NCI-H1105 treated with DMSO at 0.1 percent for 48 hours (cell line): Measurements from ENCODE around the gene PCED1A.
"Not testable (repeated sequence)": the region's sequence is repeated elsewhere in the genome, so short reads cannot be mapped to it uniquely, and the experiment has no call there.

ENCODE experiments used
- DNase-seq: peaks from one replicate; lab custom pipeline; 2025; lab: John Stamatoyannopoulos, UW

Gene PCED1A

GRCh38 chr20:2865630-2866029 is 25.2 kb upstream of the PCED1A start:
- no peak for DNase-seq

GRCh38 chr20:2865101-2865500 is 24.6 kb upstream of the PCED1A start:
- DNase-seq: no peak

DNA sequence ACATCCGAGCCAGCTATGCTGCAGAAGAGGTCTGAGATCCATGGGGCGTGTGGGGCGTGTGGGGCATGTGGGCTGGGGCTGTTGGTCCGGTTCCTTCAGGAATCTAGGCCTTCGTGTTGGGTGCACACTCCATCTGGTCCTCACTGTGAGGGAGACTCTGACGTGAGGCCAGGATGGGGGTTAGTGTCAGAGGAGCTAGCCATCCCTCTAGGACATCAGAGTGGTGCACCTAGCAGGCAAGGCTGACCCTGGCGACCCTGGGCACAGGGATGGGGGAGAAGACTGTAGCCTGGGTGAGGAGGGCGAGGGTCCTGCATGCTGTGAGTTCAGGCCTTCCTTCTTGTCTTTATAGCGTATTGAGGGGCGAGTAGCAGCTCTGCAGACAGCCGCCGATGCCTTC is 24.2 kb upstream of the PCED1A start:
- no peak for DNase-seq

DNA sequence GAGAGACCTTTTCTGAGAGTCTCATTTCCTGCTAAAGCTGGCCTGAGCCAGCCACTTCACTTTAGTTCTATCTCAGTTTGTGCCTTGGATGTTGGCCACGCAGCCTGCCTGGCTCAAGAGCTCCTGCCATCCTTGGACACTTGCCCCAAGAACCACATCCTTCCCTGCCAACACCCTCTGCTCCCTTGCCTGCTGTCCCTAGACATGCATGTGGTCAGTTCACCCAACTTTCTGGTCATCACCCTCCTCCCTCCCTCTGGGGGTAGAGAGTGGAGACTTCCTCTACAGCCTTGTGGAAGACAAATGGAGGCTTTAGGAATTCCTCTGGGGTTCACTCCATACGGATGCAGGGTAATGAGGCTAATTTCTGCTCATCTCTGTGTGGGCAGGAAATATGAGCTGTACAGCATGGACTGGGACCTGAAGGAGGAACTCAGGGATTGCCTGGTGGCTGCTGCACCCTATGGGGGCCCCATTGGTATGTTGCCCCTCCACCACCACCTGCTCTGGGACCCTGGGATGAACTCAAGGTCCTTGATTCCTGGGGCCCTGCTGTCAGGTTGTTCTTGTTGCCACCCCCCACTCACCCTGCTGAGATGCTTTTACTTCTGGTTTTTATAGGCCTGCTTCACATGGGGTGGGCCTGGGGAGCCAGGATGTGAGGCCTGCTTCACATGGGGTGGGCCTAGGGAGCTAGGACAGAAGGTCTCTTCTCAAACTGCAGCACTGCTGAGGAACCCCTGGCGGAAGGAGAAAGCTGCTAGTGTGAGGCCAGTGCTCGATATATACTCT is 19.1 kb upstream of the PCED1A start:
- no peak for DNase-seq

DNA sequence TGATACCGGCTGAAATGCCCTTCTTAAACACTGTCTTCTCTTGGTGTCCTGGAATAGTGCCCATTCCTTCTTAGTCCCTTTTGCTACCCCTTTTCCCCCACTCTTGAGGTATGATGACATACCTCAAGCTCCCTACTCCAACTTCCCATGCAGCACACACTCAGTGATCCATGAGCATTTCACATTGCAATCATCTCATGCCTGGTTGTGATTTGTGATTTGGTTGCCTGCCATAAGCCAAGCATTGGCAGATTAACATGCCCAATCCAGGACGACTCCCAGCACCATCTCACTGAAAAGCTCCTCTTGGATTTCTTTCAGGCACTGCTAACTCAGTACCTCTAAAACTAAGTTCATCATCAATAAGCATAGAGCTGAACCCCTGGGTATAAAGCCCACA is 18.1 kb upstream of the PCED1A start:
- no peak for DNase-seq

GRCh38 chr20:2851086-2851485 is 10.6 kb upstream of the PCED1A start:
- no peak for DNase-seq

- DNase-seq: no peak
These were observed 9.1 kb upstream of the PCED1A start for GRCh38 chr20:2849529-2849928.

DNA sequence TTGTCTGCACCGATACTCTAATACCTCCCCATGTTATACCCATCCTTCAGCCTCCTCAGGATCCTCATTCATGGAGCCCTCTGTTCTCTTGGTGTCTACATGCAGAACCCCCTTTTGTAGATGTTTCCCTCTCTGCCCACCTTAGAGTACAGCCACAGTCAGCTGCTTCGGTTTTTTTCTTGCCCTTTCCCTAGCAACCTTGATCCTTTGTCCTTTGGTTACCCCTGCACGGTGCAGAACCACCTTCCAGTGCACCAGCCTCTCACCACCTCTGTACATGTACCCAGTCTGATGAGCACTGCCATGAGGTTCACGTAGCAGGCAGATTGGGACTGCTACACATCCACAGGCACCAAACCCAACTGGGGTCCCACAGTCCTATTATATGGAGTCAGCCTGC is 7.3 kb upstream of the PCED1A start:
- DNase-seq: no peak

DNA sequence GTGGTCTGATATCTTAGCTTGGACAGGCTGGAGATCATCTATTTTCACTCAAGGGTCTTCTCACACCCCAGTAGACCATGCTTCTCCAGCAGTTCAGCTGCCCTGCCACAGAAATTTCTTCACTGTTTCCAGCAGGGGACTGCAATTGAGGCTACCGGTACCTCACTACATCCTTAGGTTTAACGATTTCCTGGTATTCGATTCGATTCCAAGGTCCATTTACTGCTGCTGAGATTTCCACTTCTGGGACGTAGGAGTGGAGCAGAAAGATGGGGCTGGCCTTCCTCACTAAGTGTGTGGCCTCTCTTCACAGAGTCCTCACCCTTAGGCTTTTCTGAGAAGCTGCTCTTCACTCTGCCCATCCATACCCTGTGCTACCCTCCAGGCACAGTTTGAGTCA is 6.2 kb upstream of the PCED1A start:
- DNase-seq: no peak

GRCh38 chr20:2845607-2846006 is 5.2 kb upstream of the PCED1A start:
- no peak for DNase-seq

DNA sequence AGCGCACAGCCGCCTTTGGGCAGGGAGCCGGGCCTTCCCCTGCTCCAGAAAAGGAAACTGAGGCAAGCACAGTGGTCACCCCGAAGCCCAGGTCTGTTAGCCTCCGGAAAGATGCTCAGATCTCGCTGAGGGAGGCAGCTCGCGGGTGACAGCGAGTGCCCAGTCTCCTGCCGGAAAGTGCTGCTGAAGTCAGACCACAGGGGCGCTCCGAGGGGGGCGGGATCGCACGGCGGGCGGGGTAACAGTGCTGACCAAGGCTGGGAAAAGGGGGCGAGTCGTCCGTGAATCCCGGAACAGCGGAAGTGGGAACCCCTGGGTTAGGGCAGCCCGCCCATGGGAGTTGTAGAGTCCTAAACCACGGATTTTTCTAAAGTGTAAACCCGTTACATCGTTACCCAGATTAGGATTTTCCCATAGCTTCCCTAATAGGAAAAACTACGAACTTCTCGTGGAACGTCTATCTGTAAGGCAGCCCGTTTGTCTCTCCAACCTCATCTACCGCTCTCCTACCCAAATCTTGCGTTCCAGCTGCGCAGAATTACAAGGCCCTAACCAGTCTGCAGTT is 594 bp upstream of the PCED1A start:
- DNase-seq: peak; percentile 18

DNA sequence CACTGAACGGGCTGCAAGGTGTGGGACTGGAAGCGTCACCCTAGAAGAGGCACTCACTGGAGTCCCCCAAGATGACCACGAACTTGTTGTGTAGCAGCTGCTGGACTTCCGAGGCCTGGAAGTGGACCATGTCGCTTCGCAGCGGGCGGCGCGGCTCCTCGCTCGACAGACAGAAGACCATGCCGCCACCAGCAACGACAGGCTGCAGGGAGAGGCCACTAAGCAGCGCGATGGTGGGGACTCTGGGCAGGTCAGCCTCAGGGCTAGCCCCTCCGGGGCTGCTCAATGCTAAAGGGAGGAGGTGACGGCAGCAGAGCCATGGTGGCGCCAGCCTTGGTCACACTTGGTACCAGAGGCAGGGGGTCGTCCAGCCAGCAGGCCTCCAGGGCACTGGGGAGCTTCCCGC is 720 bp downstream of the PCED1A start:
- DNase-seq: no peak

- DNase-seq: no peak
These were observed 1.4 kb downstream of the PCED1A start for GRCh38 chr20:2838847-2839671.

GRCh38 chr20:2838170-2838797 is 2.2 kb downstream of the PCED1A start:
- DNase-seq: no peak

GRCh38 chr20:2837221-2837960 is 3.1 kb downstream of the PCED1A start:
- DNase-seq: no peak

- DNase-seq: no peak
These were observed 4.4 kb downstream of the PCED1A start for GRCh38 chr20:2836035-2836434.

DNA sequence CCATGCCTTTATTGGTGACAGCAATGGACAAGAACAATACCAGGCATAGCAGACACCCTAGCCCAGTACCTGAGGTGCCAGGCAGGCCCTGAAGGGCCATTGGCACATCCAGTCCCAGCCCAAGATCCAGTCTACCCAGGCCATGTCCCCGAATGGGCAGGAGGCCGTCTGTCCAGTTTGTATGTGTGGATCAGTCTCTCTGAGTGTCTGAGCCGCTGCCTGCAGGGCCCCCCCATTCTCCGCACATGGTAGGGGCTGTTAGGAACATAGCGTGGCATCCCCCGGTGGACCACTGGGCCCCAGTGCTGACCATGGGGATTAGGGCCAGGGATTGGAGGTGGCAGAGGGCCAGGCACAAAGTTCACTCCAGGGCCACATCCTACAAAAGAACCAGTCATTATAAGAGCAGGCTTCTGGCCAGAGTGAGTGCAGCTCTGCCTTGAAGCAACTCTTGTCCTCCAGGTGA is 5.1 kb downstream of the PCED1A start:
- DNase-seq: no peak

DNA sequence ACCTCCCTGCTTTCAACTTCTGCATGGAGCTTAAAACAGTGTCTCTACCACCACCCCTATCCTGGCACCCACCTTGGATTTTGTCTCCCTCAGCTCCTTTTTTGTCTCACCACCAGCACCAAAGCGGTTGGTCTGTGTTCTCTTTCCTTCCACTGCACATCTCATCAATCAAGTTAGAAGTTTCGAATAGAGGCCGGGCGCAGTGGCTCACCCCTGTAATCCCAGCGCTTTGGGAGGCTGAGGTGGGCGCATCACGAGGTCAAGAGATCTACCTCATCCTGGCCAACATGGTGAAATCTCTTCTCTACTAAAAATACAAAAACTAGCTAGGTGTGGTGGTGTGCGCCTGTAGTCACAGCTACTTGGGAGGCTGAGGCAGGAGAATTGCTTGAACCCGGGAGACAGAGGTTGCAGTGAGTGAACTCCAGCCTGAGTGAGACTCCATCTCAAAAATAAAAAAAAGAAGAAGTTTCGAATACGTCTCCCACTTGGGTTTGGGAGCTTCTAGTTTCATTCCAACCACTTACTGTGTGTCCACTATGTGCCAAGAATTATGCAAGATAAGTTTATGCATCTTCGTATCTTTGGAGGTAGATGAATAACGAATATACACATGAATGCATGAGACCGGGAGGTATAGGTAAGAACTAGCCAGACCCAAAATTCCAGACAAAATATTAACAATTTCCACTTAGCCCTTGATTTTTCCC is 5.9 kb downstream of the PCED1A start:
- no peak for DNase-seq

DNA sequence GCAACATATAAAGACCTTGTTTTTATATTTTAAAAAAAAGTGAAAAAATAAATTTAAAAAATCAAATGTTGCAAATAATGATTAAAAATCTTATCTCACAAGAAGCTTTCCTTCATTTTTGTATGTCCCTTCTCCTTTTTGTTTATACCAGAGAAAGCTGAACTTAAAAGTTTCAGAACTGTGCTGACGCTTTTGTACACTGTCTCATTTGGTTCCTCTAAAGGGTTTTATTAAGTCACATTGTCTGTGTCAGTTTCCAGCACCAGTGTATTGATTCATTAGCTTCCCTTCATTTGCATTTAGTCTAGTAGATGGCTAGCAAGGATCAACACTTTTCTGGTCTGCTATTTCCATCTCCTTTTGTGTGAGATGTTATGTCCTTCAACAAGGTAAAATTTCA is 6.7 kb downstream of the PCED1A start:
- DNase-seq: no peak

DNA sequence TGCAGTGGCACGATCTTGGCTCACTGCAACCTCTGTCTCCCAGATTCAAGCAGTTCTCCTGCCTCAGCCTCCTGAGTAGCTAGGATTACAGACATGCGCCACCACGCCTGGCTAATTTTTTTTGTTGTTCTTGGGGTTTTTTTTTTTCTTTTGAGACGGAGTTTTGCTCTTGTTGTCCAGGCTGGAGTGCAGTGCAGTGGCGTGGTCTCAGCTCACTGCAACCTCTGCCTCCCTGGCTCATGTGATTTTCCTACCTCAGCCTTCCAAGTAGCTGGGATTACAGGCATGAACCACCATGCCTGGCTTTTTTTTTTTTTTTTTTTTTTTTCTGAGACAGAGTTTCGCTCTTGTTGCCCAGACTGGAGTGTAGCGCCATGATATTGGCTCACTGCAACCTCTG is 9.2 kb downstream of the PCED1A start:
- DNase-seq: not testable (repeated sequence)

DNA sequence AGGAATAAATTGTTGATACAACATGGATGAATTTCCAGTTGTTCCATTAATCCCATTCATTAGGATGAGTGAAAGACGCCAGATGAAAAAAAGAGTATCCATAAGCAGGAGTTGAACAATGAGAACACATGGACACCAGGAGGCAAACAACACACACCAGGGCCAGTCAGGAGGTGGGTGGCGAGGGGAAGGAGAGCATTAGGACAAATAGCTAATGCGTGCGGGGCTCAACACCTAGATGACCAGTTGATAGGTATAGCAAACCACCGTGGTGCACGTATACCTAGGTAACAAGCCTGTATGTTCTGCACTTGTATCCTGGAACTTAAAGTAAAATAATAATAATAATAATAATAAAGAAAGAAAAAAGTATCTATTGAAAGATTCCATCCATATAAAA is 11.1 kb downstream of the PCED1A start:
- no peak for DNase-seq
